Neuronal stem cell (in vitro differentiated cells): ENCODE results near the gene NSUN3.

Source experiments
- DNase-seq: peaks from one replicate; pipeline ENCODE4 v3.0.0-alpha.2; 2013; ENCODE audit warnings: low spot score
- H2AFZ ChIP-seq: one replicate; pipeline ENCODE4 v1.6.1; 2013; ENCODE audit warnings: mild to moderate bottlenecking, low read length, inconsistent platforms
- H2AK5ac ChIP-seq: 2 replicates; pipeline ENCODE4 v1.6.1; 2013; ENCODE audit warnings: low read depth, mild to moderate bottlenecking, inconsistent platforms, low read length, moderate library complexity, mixed read lengths
- H2BK120ac ChIP-seq: 2 replicates; pipeline ENCODE4 v1.6.1; 2013; ENCODE audit warnings: low read depth, mild to moderate bottlenecking, inconsistent platforms, low read length, moderate library complexity, mixed read lengths
- H2BK12ac ChIP-seq: one replicate; pipeline ENCODE4 v1.6.1; 2013; ENCODE audit warnings: low read length, inconsistent platforms
- H2BK15ac ChIP-seq: 2 replicates; pipeline ENCODE4 v1.6.1; 2013; ENCODE audit warnings: mild to moderate bottlenecking, low read length, inconsistent platforms, mixed read lengths
- H2BK5ac ChIP-seq: one replicate; pipeline ENCODE4 v1.6.1; 2013; ENCODE audit warnings: inconsistent platforms, mild to moderate bottlenecking, low read length, moderate library complexity
- H3K14ac ChIP-seq: one replicate; pipeline ENCODE4 v1.6.1; 2013; ENCODE audit warnings: low read length, inconsistent platforms
- H3K18ac ChIP-seq: 2 replicates; pipeline ENCODE4 v1.6.1; 2013; ENCODE audit warnings: low read length, inconsistent platforms
- H3K23ac ChIP-seq: 2 replicates; pipeline ENCODE4 v1.6.1; 2013; ENCODE audit warnings: low read depth, mild to moderate bottlenecking, mixed read lengths, low read length, inconsistent platforms; ENCODE audit not compliant: poor library complexity
- H3K27ac ChIP-seq: replicated peaks from 3 replicates; pipeline ENCODE4 v1.5.1; 2013; ENCODE audit warnings: low read length, inconsistent platforms
- H3K27me3 ChIP-seq, 3 experiments: 2 replicates each; pipeline ENCODE4 v1.6.1; 2013; ENCODE audit warnings: low read length in 3 of 3, mild to moderate bottlenecking in 2 of 3, inconsistent platforms in 1 of 3, low read depth in 1 of 3, mixed read lengths in 1 of 3, moderate library complexity in 1 of 3; ENCODE audit not compliant: control insufficient read depth in 3 of 3, insufficient read depth in 3 of 3
- H3K36me3 ChIP-seq, 2 donors: replicated peaks in 1 of 2; 2 replicates each; pipeline ENCODE4 v1.6.1; 2013; ENCODE audit warnings: low read length in 2 of 2; ENCODE audit not compliant: control insufficient read depth in 2 of 2, insufficient read depth in 2 of 2
- H3K4ac ChIP-seq: 2 replicates; pipeline ENCODE4 v1.6.1; 2013; ENCODE audit warnings: inconsistent platforms, mild to moderate bottlenecking, low read length, moderate library complexity
- H3K4me1 ChIP-seq, 2 donors: 1 replicate in 1 of 2; 2 replicates in 1 of 2; pipeline ENCODE4 v1.6.1; 2013; ENCODE audit warnings: low read length in 2 of 2, low read depth in 1 of 2; ENCODE audit not compliant: control insufficient read depth in 2 of 2, insufficient read depth in 1 of 2
- H3K4me2 ChIP-seq: one replicate; pipeline ENCODE4 v1.6.1; 2013; ENCODE audit warnings: mild to moderate bottlenecking, low read length, inconsistent platforms; ENCODE audit not compliant: insufficient read depth, poor library complexity, severe bottlenecking
- H3K4me3 ChIP-seq, 2 donors: 2 replicates each; pipeline ENCODE4 v1.5.1; 2013; ENCODE audit warnings: low read length in 2 of 2, mild to moderate bottlenecking in 2 of 2, inconsistent platforms in 1 of 2, moderate library complexity in 1 of 2
- H3K79me1 ChIP-seq: one replicate; pipeline ENCODE4 v1.6.1; 2013; ENCODE audit warnings: low read depth, mild to moderate bottlenecking, inconsistent platforms, low read length, moderate library complexity
- H3K9ac ChIP-seq: one replicate; pipeline ENCODE4 v1.6.1; 2013; ENCODE audit warnings: mild to moderate bottlenecking, low read depth, low read length, inconsistent platforms; ENCODE audit not compliant: poor library complexity
- H3K9me3 ChIP-seq, 2 donors: replicated peaks in 1 of 2; 2 replicates each; pipeline versions ENCODE3 to v1.6.1; 2013; ENCODE audit warnings: low read length in 2 of 2, mild to moderate bottlenecking in 2 of 2, inconsistent platforms in 1 of 2, low read depth in 1 of 2, mixed read lengths in 1 of 2, moderate library complexity in 1 of 2; ENCODE audit not compliant: control insufficient read depth in 2 of 2, insufficient read depth in 1 of 2
- H4K8ac ChIP-seq: one replicate; pipeline ENCODE4 v1.6.1; 2013; ENCODE audit warnings: low read depth, mild to moderate bottlenecking, inconsistent platforms, low read length, moderate library complexity
- H4K91ac ChIP-seq: one replicate; pipeline ENCODE4 v1.6.1; 2013; ENCODE audit warnings: low read length, low read depth, mild to moderate bottlenecking, inconsistent platforms; ENCODE audit not compliant: poor library complexity
- WGBS, 2 donors: extraction: QIAGEN DNeasy Blood & Tissue Kit; methylation state at CpG; one replicate each; pipeline ENCODE4 v1.1.7; 2013; ENCODE audit warnings: missing lambda C conversion rate in 2 of 2, mixed read lengths in 1 of 2; ENCODE audit not compliant: insufficient read length in 2 of 2, insufficient replicate concordance in 1 of 2; ENCODE audit errors: extremely low coverage in 2 of 2; 5-methylcytosine and 5-hydroxymethylcytosine counted together

Gene NSUN3

GRCh38 chr3:94167796-94168195, 104.9 kb downstream of the NSUN3 start:
- Histone ChIP-seq H4K8ac (no peak overlapping the region), H3K27me3 (no peaks in the 10 kb centered on the region), H3K4me1 (no peaks in the 10 kb centered on the region), H2BK5ac (no peak overlapping the region), H3K4me3 (no peak overlapping the region), H4K91ac (no peak overlapping the region), H3K4ac (no peak overlapping the region), H3K79me1 (no peaks in the 10 kb centered on the region), H3K9me3 (no peaks in the 10 kb centered on the region), H3K18ac (no peak overlapping the region), H2AFZ (no peak overlapping the region), H2BK120ac (no peak overlapping the region), H2BK15ac (no peak overlapping the region), H2BK12ac (no peak overlapping the region), H2AK5ac (no peak overlapping the region), H3K23ac (no peak overlapping the region), H3K27ac (no peak overlapping the region), H3K14ac (no peak overlapping the region), H3K9ac (no peak overlapping the region), H3K36me3 (no peaks in the 10 kb centered on the region), H3K4me2 (no peak overlapping the region)
- WGBS, 2 donors = no CpG with 5 or more reads among the region's 6 CpGs
- no peak for DNase-seq

- no peak overlapping the region for H2BK120ac ChIP-seq
- DNase-seq = no peak
- no peak overlapping the region for H2BK15ac ChIP-seq
- H3K9me3 ChIP-seq = no peaks in the 10 kb centered on the region
- H3K36me3 ChIP-seq = no peaks in the 10 kb centered on the region
- H3K27ac ChIP-seq = no peak overlapping the region
- H3K14ac ChIP-seq = no peak overlapping the region
- no peak overlapping the region for H2AK5ac ChIP-seq
- H3K23ac ChIP-seq = no peak overlapping the region
- H3K4me3 ChIP-seq = no peak overlapping the region
- no peaks in the 10 kb centered on the region for H3K27me3 ChIP-seq
- H4K91ac ChIP-seq = no peak overlapping the region
- no peak overlapping the region for H2BK12ac ChIP-seq
- no peak overlapping the region for H3K4ac ChIP-seq
- no peak overlapping the region for H2BK5ac ChIP-seq
- no peak overlapping the region for H2AFZ ChIP-seq
- H3K9ac ChIP-seq = no peak overlapping the region
- no peaks in the 10 kb centered on the region for H3K4me1 ChIP-seq
- H3K18ac ChIP-seq = no peak overlapping the region
- no peaks in the 10 kb centered on the region for H3K79me1 ChIP-seq
- no peak overlapping the region for H3K4me2 ChIP-seq
- H4K8ac ChIP-seq = no peak overlapping the region
Observed at GRCh38 chr3:94171954-94172353, 109.1 kb downstream of the NSUN3 start.

GRCh38 chr3:94172695-94173310, 109.9 kb downstream of the NSUN3 start:
- no peaks in the 10 kb centered on the region for H3K9me3 ChIP-seq

GRCh38 chr3:94173673-94174434, 111.0 kb downstream of the NSUN3 start:
- WGBS, 2 donors = no CpG with 5 or more reads among the region's 2 CpGs
- Histone ChIP-seq H3K9ac (no peak overlapping the region), H3K4me2 (no peak overlapping the region), H3K36me3 (no peaks in the 10 kb centered on the region), H3K27ac (no peak overlapping the region), H2AFZ (no peak overlapping the region), H3K4me1 (no peaks in the 10 kb centered on the region), H3K4me3 (no peak overlapping the region), H3K18ac (no peak overlapping the region), H2BK12ac (no peak overlapping the region), H3K9me3 (no peaks in the 10 kb centered on the region), H2BK5ac (no peak overlapping the region), H3K23ac (no peak overlapping the region), H4K8ac (no peak overlapping the region), H2AK5ac (no peak overlapping the region), H3K14ac (no peak overlapping the region), H2BK15ac (no peak overlapping the region), H2BK120ac (no peak overlapping the region), H3K4ac (no peak overlapping the region), H3K79me1 (no peaks in the 10 kb centered on the region), H4K91ac (no peak overlapping the region), H3K27me3 (no peaks in the 10 kb centered on the region)
- no peak for DNase-seq

More at GRCh38 chr3:94172695-94173310, 109.9 kb downstream of the NSUN3 start:
- H4K91ac ChIP-seq = no peak overlapping the region
- H3K36me3 ChIP-seq = no peaks in the 10 kb centered on the region
- H3K4ac ChIP-seq = no peak overlapping the region
- no peak overlapping the region for H2AK5ac ChIP-seq
- no peak overlapping the region for H4K8ac ChIP-seq
- H3K4me3 ChIP-seq = no peak overlapping the region
- H3K9ac ChIP-seq = no peak overlapping the region
- no peak overlapping the region for H2BK5ac ChIP-seq
- H2BK15ac ChIP-seq = no peak overlapping the region
- no peak overlapping the region for H3K18ac ChIP-seq
- no peak overlapping the region for H2BK12ac ChIP-seq
- H3K4me1 ChIP-seq = no peaks in the 10 kb centered on the region
- no peak overlapping the region for H3K4me2 ChIP-seq
- H2AFZ ChIP-seq = no peak overlapping the region
- H3K27me3 ChIP-seq = no peaks in the 10 kb centered on the region
- H3K79me1 ChIP-seq = no peaks in the 10 kb centered on the region
- WGBS, 2 donors = no CpG with 5 or more reads among the region's 3 CpGs
- H3K27ac ChIP-seq = no peak overlapping the region
- H3K14ac ChIP-seq = no peak overlapping the region
- DNase-seq = no peak
- H2BK120ac ChIP-seq = no peak overlapping the region
- no peak overlapping the region for H3K23ac ChIP-seq
